ENCODE measurements around the gene TMA7. TPM values are rescaled to one million over a fixed set of nuclear protein-coding genes. Genes with fewer than 3 reads are reported as not detected.
"Not testable (repeated sequence)": the region's sequence is repeated elsewhere in the genome, so short reads cannot be mapped to it uniquely, and the experiment has no call there.

The TMA7 gene
- total RNA-seq, 1 donor from 2014 or later = 69.3 TPM

DNA sequence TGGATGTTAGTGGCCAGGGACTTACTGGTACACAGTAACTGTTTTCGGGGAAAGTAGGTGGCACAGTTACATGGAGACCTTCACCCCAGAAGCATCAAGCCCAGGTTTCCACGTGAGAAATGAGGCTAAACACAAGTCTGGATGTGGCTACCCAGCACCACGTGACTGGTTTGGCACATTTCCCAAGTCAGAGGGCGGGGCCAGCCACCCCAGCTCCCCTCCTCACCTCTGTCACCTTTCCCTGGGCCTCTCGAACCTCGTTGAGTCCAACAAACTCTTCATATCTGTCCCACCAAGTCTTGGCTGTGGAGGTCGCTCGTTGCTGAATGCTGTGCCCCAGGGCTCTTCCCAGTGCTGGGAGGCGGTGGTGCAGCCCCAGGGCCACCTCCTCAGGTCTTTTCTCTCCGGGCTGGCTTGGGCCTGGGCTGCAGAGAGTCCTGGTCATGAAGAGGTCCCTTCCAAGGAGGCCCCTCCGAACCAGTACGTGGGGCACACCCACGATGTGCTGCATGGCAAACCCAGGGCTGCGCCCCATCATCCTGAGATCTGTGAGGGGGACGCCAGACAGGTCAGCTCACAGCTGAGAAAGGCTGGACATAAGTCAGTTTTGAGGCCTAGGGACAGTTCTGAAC is 5.3 kb upstream of the TMA7 start:
- DNase-seq (ENCODE audit: low spot score) (no peak), ATAC-seq (no peak)

DNA sequence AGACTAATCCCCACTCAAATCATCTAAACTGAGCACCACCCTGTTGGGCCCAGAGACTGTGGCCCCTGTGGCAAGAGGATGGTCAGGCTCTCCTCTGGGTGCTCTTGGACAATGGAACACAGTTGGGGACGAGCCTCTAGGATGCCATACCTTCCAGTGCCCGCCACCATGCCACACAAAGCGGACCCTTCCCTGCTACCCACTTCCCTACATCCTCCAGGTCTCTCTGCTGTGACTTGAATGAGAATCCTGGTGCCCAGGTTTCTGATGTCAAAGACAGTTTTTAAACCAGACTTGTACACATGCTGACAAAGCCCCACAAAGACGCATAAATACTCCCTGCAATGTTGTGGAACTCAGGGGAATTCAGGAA is 4.8 kb upstream of the TMA7 start:
- ATAC-seq (no peak), DNase-seq (ENCODE audit: low spot score) (no peak)

DNA sequence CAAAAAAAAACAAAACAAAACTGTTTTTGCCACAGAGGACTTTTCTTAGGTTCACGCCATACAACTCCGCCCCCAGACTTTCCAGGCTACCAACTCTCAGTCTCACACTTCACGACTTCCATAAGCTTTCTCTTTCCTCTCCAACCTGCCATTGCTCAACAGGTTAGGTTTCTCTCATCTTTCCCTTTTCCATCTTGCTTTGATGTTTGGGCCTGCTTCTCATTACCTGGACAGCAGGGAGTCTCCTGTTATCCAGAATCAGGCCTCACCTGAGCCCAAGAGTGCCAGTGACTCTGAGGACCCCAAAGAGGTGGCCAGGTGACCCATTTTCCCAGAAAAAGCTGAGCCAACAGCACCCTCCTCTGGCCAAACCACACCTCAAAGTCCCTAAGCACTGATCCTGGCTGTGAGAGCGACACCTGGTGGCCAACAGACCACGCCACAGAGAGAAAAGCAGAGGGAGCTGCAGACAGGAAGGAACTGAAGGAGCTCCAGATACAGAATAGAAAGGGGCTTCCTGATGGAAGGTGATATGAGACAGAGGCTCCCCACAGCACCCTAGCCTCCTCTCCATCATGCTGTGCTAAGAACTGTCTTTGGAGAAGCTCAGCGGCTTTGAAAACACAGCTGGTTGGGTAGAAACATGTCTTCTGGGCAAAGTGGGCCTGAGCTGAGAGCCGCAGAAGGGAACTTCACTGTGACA is 4.1 kb upstream of the TMA7 start:
- ATAC-seq (peak; percentile 79), DNase-seq (ENCODE audit: low spot score) (peak; percentile 88)

DNA sequence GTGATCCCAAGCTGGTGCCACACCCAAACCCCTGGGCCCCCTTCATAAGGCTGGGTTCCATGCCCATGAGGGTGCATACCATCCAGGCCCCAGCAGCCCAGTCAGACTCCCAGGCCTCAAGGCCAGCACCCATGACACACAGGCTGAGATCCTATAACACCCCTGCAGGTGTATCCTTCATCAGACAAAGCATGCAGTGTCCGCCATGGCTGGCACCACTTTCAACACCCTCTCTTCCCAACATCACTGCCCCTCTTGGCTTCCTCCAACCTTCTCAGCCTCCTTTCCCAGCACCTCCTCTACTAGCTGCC is 3.6 kb upstream of the TMA7 start:
- ATAC-seq (no peak), DNase-seq (ENCODE audit: low spot score) (no peak)

DNA sequence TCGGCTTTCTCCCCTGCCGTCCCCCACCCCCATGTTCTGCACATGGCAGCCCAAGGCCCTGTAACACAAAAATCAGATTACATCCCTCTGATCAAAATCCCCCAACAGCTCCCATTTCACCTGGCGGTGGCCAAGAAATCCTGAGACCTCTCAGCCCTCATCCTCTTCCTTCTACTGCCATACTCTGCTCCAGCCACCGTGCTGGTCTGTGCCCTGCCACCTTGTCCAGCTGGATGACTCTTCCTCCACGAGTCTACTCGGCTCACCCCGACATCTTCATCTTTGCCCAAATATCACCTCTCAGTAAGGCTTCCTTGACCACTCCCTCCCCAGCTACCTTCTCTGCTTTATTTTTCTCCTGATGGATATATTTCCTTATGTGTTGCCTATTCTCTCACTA is 3.2 kb upstream of the TMA7 start:
- ATAC-seq (no peak), DNase-seq (ENCODE audit: low spot score) (no peak)

DNA sequence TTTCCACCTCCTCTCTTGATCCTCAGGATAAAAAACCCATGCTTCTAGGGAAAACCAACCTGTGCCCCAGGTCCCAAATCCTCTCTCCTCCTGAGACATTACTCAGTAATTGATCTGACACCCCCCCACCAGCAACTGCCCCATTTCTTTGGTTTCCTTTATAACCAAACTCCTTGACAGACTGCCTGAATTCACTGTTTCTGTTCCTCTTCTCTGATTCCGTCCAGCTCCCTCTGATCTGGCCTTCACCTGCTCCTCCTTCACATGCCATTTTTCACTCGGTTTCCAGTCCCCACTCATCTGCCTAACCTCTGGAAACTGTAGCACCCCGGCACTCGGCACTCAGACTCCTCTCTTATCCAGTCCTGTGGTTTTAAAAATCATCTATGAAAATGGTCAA is 2.2 kb upstream of the TMA7 start:
- DNase-seq (ENCODE audit: low spot score) (no peak), ATAC-seq (no peak)

DNA sequence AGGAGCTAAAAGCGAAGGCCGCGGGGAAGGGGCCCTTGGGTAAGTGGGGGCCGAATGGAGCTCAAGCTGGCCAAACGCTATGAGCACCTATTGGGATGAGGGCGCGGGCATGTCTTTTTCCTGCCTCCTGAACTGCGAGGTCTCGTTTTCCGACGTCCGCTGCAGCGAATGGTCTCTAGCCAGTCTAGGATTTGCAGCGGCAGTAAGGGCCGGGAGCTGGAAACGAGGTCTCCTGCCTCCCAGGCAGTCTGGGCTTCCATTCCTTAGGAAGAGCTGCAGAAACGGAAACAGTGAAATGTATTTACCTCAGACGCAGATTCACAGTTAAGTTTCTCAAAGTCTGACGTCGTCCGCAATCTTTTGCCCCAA is 517 bp downstream of the TMA7 start:
- no peak for DNase-seq (ENCODE audit: low spot score)
- ATAC-seq = peak; percentile 4

DNA sequence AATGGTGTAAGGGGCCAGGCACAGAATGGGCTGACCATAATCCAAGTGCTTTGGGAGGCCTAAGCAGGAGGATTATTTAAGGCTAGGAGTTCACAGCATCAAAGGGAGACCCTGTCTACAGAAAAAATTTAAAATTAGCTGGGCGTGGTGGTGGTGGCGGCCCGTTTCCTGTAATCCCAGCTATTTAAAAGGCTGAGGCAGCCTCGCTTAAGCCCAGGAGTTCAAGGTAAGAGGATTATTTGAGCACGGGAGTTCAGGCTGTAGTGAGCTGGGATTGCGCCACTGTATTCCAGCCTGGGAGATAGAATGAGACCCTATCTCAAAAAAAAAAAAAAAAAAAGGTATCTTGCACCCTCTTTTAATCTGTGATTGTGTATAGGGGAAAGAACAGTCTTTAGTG is 1.9 kb downstream of the TMA7 start:
- DNase-seq (ENCODE audit: low spot score) (no peak), ATAC-seq (no peak)

DNA sequence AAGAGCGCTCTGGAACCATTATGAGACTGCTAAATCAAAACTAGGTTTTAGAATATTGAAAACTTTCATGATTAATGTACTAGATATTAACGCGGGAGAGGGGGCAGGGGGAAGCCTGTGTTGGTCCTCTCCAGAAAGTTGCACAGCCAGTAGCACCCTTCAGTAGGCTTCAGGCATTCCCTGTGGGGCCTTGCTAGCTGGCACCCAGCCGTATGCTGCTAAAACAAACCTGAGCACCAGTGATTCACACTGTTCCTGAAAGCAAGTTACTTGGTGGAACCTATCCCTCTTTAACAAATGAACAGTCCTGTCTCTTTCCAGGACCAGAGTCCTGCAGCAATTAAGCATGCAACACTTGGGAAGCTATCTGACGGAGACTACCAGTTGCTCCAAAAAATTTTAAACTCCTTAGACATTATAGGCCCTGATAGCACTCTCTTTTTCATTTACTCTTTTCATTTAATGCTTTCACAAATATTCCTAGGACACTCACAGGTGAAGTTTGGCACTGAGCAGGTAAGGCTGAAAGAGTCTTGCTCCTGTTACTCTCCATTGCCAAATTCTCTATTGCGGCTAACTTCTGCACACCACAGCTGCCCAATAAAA is 5.3 kb downstream of the TMA7 start:
- DNase-seq (ENCODE audit: low spot score) (no peak), ATAC-seq (no peak)

DNA sequence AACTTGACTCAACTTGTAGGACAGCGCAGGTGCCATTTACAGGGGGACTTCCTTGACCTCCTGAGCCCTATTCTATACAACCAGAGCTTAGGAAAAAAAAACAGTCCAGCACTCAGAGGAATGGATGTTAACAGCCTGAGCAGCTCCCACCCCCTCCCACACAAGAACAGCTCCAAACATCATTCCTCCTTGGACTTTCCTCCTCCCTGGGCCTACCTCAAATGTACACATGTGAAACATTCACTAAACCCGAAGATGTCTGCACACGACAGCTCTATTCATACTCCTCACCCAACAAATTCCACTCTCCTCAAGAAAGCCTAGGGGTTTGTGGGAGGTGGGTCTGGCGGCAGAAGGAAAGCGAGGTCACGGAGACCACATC is 6.0 kb downstream of the TMA7 start:
- DNase-seq (ENCODE audit: low spot score) (no peak), ATAC-seq (no peak)

DNA sequence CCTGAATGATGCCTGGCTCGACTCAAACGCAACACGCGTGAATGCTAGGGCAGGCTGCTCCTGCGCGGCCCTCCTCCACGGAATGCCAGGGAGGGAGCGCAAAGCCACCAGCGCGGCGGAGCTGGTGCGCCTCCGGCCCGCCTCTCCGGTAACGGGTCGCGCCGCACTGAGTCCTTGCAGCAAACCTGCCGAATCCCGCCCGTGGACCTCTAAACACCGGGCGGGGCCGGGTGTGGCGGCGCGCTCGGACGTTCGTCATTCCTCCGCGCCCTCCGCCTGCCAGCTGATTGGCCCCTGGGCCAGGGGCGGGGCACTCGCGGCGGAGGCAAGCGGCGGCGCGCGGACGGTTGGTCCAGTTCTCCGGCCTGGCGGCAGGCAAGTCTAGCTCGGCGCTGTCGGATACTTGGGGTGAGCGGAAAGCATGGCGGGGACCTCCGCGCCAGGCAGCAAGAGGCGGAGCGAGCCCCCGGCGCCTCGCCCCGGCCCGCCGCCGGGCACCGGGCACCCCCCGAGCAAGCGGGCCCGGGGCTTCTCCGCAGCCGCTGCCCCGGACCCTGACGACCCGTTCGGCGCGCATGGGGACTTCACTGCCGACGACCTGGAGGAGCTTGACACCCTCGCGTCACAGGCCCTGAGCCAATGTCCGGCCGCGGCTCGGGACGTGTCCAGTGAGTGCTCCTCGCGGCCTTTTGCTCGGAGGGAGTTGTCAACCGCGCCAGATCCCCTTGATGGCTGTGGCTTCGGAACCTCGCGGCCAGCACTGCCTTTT is 6.6 kb downstream of the TMA7 start, which contains the start of gene ATRIP:
Gene ATRIP, plus strand, starts transcription at position 313 of the 769 bp plus-strand sequence. Its CDS starts 109 bp downstream, at position 422.
- ATAC-seq (peak; percentile 99), DNase-seq (ENCODE audit: low spot score) (peak; percentile 91)

DNA sequence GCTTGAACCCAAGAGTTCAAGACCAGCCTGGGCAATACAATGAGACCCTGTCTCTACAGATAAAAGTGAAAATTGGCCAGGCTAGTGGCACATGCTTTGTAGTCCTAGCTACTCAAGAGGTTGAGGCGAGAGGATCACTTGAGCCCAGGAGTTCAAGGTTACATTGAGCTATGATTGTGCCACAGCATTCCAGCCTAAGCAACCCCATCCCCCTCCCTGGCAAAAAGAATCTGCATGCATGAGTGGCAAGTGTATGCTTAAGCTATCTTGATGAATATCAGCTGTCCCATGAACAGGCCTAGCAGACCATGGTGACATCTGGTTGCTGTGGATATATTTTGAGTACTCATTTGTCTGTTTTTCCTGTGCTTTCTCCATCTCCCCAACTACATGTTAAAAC is 11.2 kb downstream of the TMA7 start:
- ATAC-seq (no peak), DNase-seq (ENCODE audit: low spot score) (no peak)

DNA sequence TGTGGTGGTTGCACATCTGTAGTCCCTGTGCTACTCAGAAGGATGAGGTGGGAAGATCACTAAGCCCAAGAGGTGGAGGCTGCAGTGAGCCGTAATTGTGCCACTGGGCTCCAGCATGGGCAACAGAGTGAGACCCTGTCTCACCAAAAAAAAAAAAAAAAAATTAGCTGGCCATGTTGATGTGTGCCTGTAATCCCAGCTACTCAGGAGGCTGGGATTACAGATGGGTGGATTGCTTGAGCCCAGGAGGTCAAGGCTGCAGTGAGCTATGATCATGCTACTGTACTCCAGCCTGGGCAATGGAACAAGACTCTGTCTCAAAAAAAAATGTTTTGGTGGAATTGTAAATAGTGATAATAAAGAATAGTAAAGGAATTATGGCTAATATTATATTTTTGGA is 16.4 kb downstream of the TMA7 start:
- no peak for DNase-seq (ENCODE audit: low spot score)
- no peak for ATAC-seq

DNA sequence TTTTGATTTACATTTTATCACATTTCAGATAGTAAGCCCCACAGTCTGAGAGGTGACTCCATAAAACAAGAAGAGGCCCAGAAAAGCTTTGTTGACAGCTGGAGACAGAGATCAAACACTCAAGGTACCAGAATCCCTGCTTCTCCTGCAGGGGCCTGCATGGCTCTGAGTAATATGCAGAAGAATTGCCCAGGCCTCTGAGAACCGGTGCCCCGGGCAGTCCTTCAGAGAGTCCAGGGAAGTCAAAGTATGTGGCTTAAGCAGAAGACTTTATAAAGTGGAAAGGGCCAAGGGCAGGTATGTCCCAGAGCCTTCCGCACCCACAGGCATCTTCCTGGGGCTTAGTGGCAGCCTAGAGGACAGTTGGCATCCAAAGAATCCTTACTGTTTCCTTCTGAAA is 19.3 kb downstream of the TMA7 start:
- DNase-seq (ENCODE audit: low spot score) (no peak), ATAC-seq (no peak)

DNA sequence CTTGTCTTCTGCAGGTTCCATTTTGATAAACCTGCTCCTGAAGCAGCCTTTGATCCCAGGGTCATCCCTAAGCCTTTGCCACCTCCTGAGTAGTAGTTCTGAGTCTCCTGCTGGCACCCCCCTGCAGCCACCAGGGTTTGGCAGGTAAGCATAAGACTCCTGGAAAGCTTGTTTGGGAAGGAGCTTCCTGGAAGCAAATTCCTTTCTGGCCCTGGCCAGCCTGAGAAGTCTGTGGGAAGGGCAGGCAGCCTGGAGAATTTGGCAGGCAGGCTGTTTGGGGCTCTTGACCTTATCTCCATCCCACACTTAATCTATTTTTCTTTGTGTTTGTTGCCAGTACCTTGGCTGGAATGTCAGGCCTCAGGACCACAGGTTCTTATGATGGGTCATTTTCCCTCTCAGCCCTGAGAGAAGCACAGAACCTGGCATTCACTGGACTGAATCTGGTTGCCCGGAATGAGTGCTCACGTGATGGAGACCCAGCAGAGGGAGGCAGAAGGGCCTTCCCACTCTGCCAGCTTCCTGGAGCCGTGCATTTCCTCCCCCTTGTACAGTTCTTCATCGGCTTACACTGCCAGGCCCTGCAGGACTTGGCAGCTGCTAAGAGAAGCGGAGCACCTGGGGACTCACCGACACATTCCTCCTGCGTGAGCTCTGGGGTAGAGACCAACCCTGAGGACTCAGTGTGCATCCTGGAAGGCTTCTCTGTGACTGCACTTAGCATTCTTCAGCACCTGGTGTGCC is 19.9 kb downstream of the TMA7 start:
- DNase-seq (ENCODE audit: low spot score) = no peak
- no peak for ATAC-seq

DNA sequence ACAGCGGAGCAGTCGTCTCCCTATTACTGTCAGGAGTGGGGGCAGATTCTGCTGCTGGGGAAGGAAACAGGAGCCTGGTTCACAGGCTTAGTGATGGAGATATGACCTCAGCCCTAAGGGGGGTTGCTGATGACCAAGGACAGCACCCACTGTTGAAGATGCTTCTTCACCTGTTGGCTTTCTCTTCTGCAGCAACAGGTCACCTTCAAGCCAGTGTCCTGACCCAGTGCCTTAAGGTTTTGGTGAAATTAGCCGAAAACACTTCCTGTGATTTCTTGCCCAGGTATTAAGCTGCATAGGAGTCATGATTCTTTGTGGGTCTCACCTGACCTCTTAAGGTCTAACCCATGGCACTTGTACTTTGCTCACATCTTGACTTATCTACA is 20.5 kb downstream of the TMA7 start:
- DNase-seq (ENCODE audit: low spot score) (no peak), ATAC-seq (no peak)

DNA sequence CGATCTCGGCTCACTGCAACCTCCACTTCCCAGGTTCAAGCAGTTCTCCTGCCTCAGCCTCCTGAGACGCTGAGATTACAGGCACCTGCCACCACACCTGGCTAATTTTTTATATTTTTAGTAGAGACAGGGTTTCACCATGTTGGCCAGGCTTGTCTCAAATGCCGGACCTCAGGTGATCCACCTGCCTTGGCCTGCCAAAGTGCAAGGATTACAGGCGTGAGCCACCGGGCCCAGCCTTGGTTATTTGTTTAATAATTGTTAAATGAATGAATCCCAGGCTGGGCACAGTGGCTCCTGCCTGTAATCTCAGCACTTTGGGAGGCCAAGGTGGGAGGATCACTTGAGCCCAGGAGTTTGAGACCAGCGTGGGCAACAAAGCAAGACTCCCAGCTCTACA is 21.7 kb downstream of the TMA7 start:
- DNase-seq (ENCODE audit: low spot score); ATAC-seq: not testable (repeated sequence)

DNA sequence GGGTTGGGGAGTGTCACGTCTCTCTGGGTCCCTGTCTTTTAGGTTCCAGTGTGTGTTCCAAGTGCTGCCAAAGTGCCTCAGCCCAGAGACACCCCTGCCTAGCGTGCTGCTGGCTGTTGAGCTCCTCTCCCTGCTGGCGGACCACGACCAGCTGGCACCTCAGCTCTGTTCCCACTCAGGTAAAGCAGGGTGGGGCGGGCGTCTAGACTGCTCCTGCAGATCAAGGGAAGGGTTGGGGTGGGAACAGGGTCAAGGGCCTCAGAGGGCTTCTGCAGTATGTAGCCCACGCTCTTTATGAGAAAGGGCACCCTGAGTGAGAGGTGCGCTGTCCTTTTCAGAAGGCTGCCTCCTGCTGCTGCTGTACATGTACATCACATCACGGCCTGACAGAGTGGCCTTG is 23.6 kb downstream of the TMA7 start:
- DNase-seq (ENCODE audit: low spot score) (no peak), ATAC-seq (no peak)

DNA sequence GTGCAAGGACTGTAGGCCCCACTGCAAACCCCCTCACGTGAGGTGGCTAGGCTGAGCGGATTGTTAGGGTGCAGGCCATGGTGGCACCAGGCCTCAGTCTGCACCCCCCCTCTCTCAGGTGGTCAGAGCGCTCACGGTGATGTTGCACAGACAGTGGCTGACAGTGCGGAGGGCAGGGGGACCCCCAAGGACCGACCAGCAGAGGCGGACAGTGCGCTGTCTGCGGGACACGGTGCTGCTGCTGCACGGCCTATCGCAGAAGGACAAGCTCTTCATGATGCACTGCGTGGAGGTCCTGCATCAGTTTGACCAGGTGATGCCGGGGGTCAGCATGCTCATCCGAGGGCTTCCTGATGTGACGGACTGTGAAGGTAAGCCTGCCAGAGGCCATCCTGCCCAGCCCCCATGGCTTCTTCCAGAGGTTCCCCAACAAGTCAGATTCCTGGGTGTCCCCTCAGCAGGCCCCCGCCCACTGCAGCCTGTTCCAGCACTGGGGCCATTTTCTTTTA is 24.7 kb downstream of the TMA7 start:
- no peak for DNase-seq (ENCODE audit: low spot score)
- no peak for ATAC-seq

DNA sequence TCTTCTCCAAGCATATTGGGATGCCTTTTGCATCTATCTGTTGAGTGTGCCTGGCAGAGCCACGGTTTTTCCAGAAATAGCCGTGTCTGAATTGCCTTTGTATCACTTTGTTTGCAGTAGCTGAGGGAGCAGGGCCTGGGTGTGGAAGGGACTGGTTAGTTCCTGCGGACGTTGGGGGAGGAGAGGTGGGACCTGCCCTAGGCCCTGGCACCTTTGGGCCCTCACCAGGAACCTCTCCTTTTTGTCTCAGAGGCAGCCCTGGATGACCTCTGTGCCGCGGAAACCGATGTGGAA is 25.1 kb downstream of the TMA7 start:
- ATAC-seq = no peak
- no peak for DNase-seq (ENCODE audit: low spot score)

Measured in left lobe of liver (tissue), 2 donors.